Measurements from ENCODE around the gene SLC35F1.

DNA sequence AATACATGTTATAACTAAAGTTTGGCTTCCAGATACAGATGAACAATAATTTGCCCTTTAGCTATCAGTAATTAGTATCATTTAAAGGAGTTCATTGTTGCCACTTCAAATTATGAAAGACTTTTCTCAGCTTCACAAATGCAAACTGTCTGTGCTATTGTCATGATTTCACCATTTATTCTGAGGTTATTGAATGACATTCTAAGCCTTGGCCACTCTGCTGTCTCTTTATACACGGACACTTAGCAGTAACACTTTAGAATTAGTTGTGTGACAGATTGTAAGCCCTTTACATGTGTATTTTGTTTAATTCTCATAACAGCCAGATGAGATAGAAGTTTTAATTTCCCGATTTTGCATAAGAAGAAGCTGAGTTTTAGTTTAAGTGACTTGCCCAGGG lies 176.6 kb downstream of the SLC35F1 start:
- TF ChIP-seq POLR2AphosphoS5 (IDR thresholded peaks at IDR 0.05; ENCODE audit: low read depth, low read length) = no peak
- no peak for TF ChIP-seq POLR2A (IDR thresholded peaks at IDR 0.05; ENCODE audit: low read depth, low read length)
- TF ChIP-seq TAF1 (IDR thresholded peaks at IDR 0.05; ENCODE audit: low read depth, low read length) = no peak
- no peak for TF ChIP-seq SPI1 (IDR thresholded peaks at IDR 0.05; ENCODE audit: low read depth, low read length)

Measured in GM12891 (cell line).